ENCODE results near the gene CCL7. TPM values are rescaled to one million over a fixed set of nuclear protein-coding genes. Genes with fewer than 3 reads are reported as not detected.

Gene CCL7
- total RNA-seq, 2 donors from 2014 or later = not detected

DNA sequence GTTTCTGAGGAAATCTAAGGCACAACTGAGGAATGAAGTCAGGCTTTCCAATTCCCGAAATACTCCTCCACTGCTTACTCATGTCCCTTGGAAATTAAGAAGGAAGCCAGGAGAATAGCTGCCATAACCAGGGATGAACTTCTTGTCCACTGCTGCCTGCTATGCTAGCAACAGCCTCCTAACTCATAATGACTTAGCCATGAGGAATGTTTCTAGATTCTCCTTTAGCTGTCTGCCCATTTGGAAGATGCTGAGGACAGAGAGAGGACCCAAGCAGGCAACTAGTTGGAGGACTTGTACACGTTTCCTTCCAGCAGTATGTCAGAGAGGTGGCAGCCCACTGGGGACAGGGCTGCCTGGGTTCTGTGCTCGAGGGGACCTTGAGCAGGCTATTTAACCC lies 15.9 kb upstream of the CCL7 start:
- H3K4me3 ChIP-seq = no peak overlapping the region
- no peak for TF ChIP-seq POLR2A (IDR thresholded peaks at IDR 0.05)
- TF ChIP-seq POLR2AphosphoS5 (IDR thresholded peaks at IDR 0.05) = peak; percentile 16
- no peaks in the 10 kb centered on the region for H3K9me3 ChIP-seq
- peaks cover 13% of the 10 kb centered on the region for H3K4me1 ChIP-seq (replicated peaks)
- 29% methylated on average over 3 of the region's 3 CpGs for WGBS
- H3K27me3 ChIP-seq (replicated peaks; ENCODE audit: insufficient read depth) = no peaks in the 10 kb centered on the region
- intact Hi-C loops (cut with DNase I) = loop anchor here (10.0 kb wide), 1 partner anchor 101 kb away; the partner anchor contains the start of gene CCL13
- DNase-seq (ENCODE audit: low spot score) = no peak
- H3K36me3 ChIP-seq = no peaks in the 10 kb centered on the region
- peak overlapping the region; percentile 69 to 73 for H3K27ac ChIP-seq

DNA sequence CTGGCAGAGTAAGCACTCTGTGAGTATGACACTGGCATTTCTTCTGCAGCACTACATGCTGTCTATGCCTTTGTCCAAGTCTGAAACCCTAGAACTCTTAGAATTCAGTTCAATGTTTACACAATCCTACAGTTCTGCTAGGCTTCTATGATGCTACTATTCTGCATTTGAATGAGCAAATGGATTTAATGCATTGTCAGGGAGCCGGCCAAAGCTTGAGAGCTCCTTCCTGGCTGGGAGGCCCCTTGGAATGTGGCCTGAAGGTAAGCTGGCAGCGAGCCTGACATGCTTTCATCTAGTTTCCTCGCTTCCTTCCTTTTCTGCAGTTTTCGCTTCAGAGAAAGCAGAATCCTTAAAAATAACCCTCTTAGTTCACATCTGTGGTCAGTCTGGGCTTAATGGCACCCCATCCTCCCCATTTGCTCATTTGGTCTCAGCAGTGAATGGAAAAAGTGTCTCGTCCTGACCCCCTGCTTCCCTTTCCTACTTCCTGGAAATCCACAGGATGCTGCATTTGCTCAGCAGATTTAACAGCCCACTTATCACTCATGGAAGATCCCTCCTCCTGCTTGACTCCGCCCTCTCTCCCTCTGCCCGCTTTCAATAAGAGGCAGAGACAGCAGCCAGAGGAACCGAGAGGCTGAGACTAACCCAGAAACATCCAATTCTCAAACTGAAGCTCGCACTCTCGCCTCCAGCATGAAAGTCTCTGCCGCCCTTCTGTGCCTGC lies 15.2 kb upstream of the CCL7 start, which contains the start of gene CCL2:
TSS of gene CCL2 (plus strand) at position 635 of the 730 bp plus-strand sequence. CDS start at position 700, 65 bp downstream.
- TF ChIP-seq POLR2A (IDR thresholded peaks at IDR 0.05) (peak; percentile 44), POLR2AphosphoS5 (IDR thresholded peaks at IDR 0.05) (peak; percentile 79)
- TF ChIP-seq, protein P1, sequence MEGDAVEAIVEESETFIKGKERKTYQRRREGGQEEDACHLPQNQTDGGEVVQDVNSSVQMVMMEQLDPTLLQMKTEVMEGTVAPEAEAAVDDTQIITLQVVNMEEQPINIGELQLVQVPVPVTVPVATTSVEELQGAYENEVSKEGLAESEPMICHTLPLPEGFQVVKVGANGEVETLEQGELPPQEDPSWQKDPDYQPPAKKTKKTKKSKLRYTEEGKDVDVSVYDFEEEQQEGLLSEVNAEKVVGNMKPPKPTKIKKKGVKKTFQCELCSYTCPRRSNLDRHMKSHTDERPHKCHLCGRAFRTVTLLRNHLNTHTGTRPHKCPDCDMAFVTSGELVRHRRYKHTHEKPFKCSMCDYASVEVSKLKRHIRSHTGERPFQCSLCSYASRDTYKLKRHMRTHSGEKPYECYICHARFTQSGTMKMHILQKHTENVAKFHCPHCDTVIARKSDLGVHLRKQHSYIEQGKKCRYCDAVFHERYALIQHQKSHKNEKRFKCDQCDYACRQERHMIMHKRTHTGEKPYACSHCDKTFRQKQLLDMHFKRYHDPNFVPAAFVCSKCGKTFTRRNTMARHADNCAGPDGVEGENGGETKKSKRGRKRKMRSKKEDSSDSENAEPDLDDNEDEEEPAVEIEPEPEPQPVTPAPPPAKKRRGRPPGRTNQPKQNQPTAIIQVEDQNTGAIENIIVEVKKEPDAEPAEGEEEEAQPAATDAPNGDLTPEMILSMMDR (IDR thresholded peaks at IDR 0.05) = no peak
- intact Hi-C loops (cut with DNase I) = loop anchor here (5.0 to 10.0 kb wide), 2 partner anchors 100 to 1322 kb away; partner anchors contain the start of genes CCL13 and PEX12
- H3K9me3 ChIP-seq = no peaks in the 10 kb centered on the region

DNA sequence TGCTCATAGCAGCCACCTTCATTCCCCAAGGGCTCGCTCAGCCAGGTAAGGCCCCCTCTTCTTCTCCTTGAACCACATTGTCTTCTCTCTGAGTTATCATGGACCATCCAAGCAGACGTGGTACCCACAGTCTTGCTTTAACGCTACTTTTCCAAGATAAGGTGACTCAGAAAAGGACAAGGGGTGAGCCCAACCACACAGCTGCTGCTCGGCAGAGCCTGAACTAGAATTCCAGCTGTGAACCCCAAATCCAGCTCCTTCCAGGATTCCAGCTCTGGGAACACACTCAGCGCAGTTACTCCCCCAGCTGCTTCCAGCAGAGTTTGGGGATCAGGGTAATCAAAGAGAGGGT lies 14.7 kb upstream of the CCL7 start:
- DNase-seq (ENCODE audit: low spot score) = no peak
- no peaks in the 10 kb centered on the region for H3K36me3 ChIP-seq
- H3K4me3 ChIP-seq = peak overlapping the region; percentile 19 to 25
- no peaks in the 10 kb centered on the region for H3K27me3 ChIP-seq (replicated peaks; ENCODE audit: insufficient read depth)
- H3K4me1 ChIP-seq (replicated peaks) = peaks cover 13% of the 10 kb centered on the region
- intact Hi-C loops (cut with DNase I) = loop anchor here (5.0 to 10.0 kb wide), 2 partner anchors 99 to 1322 kb away; partner anchors contain the start of genes CCL13 and PEX12
- TF ChIP-seq POLR2A (IDR thresholded peaks at IDR 0.05) (no peak), POLR2AphosphoS5 (IDR thresholded peaks at IDR 0.05) (no peak)
- TF ChIP-seq, protein P1 (IDR thresholded peaks at IDR 0.05) = no peak
- peak overlapping the region; percentile 69 to 73 for H3K27ac ChIP-seq
- WGBS = 25% methylated on average over 5 of the region's 5 CpGs
- H3K9me3 ChIP-seq = no peaks in the 10 kb centered on the region

More for the DNA sequence above, 15.2 kb upstream of the CCL7 start, which contains the start of gene CCL2:
- Histone ChIP-seq H3K27ac (peak within 1 kb of the TSS; percentile 69 to 73), H3K4me1 (replicated peaks) (peaks cover 13% of the 10 kb centered on the region), H3K4me3 (peak within 1 kb of the TSS; percentile 19 to 25), H3K27me3 (replicated peaks; ENCODE audit: insufficient read depth) (no peaks in the 10 kb centered on the region), H3K36me3 (no peaks in the 10 kb centered on the region)
- DNase-seq (ENCODE audit: low spot score) = peak; percentile 73
- 0% methylated on average over 11 of the region's 11 CpGs for WGBS

DNA sequence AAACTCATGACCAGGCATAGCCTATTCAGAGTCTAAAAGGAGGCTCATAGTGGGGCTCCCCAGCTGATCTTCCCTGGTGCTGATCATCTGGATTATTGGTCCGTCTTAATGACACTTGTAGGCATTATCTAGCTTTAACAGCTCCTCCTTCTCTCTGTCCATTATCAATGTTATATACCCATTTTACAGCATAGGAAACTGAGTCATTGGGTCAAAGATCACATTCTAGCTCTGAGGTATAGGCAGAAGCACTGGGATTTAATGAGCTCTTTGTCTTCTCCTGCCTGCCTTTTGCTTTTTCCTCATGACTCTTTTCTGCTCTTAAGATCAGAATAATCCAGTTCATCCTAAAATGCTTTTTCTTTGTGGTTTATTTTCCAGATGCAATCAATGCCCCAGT lies 14.2 kb upstream of the CCL7 start:
- Histone ChIP-seq H3K27ac (peak overlapping the region; percentile 69 to 73), H3K4me1 (replicated peaks) (peaks cover 13% of the 10 kb centered on the region), H3K9me3 (no peaks in the 10 kb centered on the region), H3K4me3 (peak overlapping the region in 1 of 2 donors; percentile 25), H3K27me3 (replicated peaks; ENCODE audit: insufficient read depth) (no peaks in the 10 kb centered on the region), H3K36me3 (no peaks in the 10 kb centered on the region)
- WGBS = 94% methylated on average over 1 of the region's 1 CpG
- intact Hi-C loops (cut with DNase I) = loop anchor here (5.0 to 10.0 kb wide), 2 partner anchors 99 to 1321 kb away; partner anchors contain the start of genes CCL13 and PEX12
- no peak for DNase-seq (ENCODE audit: low spot score)
- TF ChIP-seq POLR2AphosphoS5 (IDR thresholded peaks at IDR 0.05) (no peak), POLR2A (IDR thresholded peaks at IDR 0.05) (no peak)
- TF ChIP-seq, protein P1 (IDR thresholded peaks at IDR 0.05) = no peak

DNA sequence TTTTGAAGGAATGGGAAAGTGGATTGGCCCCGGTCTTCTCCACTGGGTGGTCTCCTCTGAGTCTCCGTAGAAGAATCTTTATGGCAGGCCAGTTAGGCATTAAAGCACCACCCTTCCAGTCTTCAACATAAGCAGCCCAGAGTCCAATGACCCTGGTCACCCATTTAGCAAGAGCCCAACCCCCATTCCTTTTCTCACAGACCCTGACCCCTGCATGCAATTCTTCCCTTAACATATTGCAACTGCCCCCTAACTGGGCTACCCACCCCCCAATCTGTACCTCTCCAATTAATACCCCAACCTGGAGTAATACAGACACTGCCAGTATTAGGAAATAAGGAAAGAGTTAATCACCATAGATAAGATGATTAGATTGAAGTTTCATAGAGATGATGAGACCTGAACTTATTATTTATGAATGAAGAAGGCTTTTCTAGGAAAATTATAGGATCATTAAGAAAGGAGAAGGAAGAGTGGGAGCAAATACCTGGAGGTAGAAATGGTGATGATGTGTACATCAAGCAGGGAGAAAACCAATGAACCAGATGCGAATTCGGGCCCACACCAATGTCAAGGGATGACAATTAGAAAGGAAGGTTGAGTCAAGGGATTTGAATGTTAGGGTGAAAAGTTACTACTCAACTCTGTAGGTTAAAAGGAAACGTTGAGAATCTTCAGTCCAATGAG lies 12.6 kb upstream of the CCL7 start:
- no peak overlapping the region for H3K4me3 ChIP-seq
- peaks cover 13% of the 10 kb centered on the region for H3K4me1 ChIP-seq (replicated peaks)
- 85% methylated on average over 5 of the region's 5 CpGs for WGBS
- TF ChIP-seq POLR2A (IDR thresholded peaks at IDR 0.05) (no peak), POLR2AphosphoS5 (IDR thresholded peaks at IDR 0.05) (no peak)
- TF ChIP-seq, protein P1 (IDR thresholded peaks at IDR 0.05) = no peak
- H3K36me3 ChIP-seq = no peaks in the 10 kb centered on the region
- no peaks in the 10 kb centered on the region for H3K27me3 ChIP-seq (replicated peaks; ENCODE audit: insufficient read depth)
- DNase-seq (ENCODE audit: low spot score) = no peak
- intact Hi-C loops (cut with DNase I) = loop anchor here (5.0 to 10.0 kb wide), 2 partner anchors 97 to 1320 kb away; partner anchors contain the start of genes CCL13 and PEX12
- H3K9me3 ChIP-seq = no peaks in the 10 kb centered on the region
- H3K27ac ChIP-seq = no peak overlapping the region
